Neural cell (in vitro differentiated cells): Measurements from ENCODE around the gene RUFY2.

Experiments
- CTCF ChIP-seq: fragments of 450-650 bp; IDR thresholded peaks from 2 replicates; pipeline ENCODE4 v1.5.1; 2014; ENCODE audit warnings: antibody characterized with exemption, mild to moderate bottlenecking, moderate library complexity; ENCODE audit not compliant: poor library complexity, severe bottlenecking
- EP300 ChIP-seq: fragments of 450-650 bp; conservative IDR thresholded peaks from 2 replicates; pipeline ENCODE4 v1.6.1; 2014; ENCODE audit warnings: antibody characterized with exemption, mild to moderate bottlenecking, moderate library complexity; ENCODE audit not compliant: poor library complexity, severe bottlenecking
- EZH2 ChIP-seq: fragments of 200-600, 300-800 bp; shearing (Covaris generic), sonication (generic); IDR thresholded peaks from 2 replicates; pipeline ENCODE4 v1.6.1; 2014; ENCODE audit warnings: antibody characterized with exemption, low read length, borderline replicate concordance, mild to moderate bottlenecking; ENCODE audit not compliant: insufficient read depth, poor library complexity, severe bottlenecking
- POLR2AphosphoS5 ChIP-seq: IDR thresholded peaks from 2 replicates; pipeline ENCODE4 v1.6.1; 2012
- RAD21 ChIP-seq: fragments of 450-650 bp; conservative IDR thresholded peaks from 2 replicates; pipeline ENCODE4 v1.6.1; 2014; ENCODE audit warnings: antibody characterized with exemption, mild to moderate bottlenecking, moderate library complexity
- REST ChIP-seq: IDR thresholded peaks from 2 replicates; pipeline ENCODE4 v1.6.1; 2012; ENCODE audit warnings: borderline replicate concordance
- TAF1 ChIP-seq: IDR thresholded peaks from 2 replicates; pipeline ENCODE4 v1.6.1; 2012; ENCODE audit warnings: low read depth

GRCh38 chr10:68385740-68386139, 21.3 kb downstream of the RUFY2 start:
- no peak for TF ChIP-seq CTCF
- no peak for TF ChIP-seq POLR2AphosphoS5
- no peak for TF ChIP-seq EP300
- no peak for TF ChIP-seq EZH2
- TF ChIP-seq REST = no peak
- TF ChIP-seq RAD21 = no peak
- TF ChIP-seq TAF1 = no peak
